HG03066 (cell line): ENCODE results near the gene WDR91.

Experiments used
- ATAC-seq: cut with Tn5 transposase; IDR thresholded peaks from one replicate; pipeline ENCODE4 v1.9.1; 2021; ENCODE audit warnings: low read depth; ENCODE audit not compliant: unreplicated experiment

Gene WDR91

DNA sequence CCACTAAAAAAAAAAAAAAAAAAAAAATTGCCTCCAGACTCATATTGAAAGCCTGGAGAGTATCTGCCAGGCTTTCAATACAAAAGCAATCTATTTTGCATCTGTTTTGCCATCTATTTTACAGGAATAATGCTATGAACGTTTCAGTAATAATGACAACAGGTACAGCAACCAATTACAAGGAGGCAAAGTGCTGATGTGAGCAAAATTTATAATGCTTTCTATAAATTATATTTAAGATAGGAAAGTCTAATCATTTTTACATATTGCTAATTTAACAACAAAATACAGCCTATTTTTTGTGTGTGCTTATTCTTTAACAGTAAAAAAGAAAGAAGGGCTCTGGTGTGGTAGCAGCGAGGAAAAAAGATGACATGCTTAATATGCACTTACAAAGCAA is 10.0 kb downstream of the WDR91 start:
- ATAC-seq, result no peak

DNA sequence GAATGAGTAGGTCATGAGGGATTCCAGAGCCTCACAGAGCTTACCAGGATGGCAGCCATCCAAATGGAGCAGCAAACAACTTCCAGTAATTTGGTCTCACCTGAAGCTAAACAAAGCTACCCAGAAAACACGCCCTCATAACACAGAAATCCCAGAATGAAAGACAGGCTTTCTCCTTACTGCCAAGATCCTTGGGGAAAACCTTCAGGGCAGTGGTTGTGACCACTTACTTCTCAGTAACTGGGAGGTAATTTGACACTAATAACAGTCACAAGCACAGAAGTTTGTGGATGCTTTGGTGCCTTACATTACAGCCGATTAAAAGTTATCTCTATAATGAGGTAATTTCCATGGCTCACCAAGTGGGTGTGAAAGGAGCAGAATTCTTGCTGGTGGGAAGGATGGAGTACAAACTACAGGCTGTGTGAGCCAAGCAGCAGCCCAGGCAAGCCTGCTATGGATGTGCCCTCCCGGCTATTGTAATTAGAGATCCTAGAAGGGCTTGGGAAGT is 10.4 kb downstream of the WDR91 start:
- ATAC-seq, result no peak

DNA sequence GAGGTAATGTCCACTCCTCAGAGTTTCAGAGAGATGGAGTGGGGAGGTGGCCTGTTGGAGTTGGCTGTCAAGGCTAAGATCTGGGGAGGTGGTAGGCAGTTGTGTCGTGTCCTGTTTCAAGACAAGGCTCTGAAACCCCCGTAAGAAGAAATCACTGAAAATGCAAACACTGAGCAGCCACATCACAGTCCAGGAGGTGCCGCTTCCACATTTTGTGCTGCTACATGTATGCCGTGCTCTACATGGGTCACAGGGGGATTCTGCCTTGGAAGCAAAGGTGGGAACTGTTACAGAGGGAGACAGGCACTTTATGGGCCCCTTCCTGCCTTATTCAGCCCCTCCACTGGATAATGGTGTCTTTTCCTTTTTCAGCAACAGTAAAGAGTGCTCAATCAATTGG is 11.9 kb downstream of the WDR91 start:
- no peak for ATAC-seq

DNA sequence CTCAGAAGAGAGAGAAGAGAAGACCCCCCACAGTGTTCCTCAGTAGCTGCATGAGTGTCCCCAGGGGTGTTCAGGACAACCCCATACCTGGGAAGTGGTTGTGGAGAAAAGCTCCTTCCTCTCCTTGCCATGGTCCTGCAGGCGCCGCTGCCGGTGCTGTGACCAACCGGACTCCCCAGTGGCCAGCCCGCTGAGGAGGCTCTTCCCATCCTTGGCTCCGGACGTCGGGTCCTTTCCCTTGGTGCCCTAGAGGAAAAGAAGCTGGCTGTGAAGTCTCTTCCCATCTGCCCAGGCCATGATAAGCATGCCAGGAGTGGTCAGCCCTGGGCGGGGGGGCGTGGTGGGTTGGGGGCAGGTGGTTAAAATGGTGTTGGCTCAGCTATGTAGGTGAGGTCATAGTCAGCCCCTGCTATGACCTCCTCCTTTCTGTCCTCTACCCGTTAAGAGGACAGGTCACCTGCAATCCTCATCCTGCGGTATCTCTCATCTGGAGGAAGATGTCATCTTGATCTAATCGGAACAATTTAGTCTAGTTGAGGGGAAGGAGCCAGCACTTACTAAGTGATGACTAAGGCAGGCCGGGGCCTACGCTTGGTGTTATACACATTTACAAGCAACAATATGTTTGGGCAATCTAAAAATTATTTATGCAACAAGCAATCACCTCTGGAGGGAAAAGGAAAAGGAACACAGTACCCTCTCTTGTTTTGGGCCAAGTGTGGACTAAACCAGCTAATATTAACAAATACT is 13.2 kb downstream of the WDR91 start:
- no peak for ATAC-seq

DNA sequence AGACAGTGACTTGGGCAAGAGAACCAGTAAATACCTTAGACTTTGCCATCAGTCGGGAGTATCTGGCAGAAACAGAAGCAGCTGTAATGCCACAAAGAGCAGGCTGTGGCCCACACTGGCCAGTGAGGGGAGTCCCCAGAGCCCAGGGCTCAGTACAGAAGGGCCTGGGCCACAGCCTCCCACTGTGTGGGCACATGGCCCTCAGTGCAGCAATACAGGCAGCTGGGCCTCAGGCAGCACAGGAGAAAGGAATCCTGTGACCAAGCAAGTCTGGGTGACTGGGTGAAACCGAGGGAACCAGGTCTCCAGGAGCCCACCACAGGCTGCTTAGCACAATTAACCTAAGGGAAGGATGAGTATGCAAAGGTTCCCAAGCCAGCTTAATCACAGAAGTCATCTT is 14.0 kb downstream of the WDR91 start:
- ATAC-seq, result no peak

DNA sequence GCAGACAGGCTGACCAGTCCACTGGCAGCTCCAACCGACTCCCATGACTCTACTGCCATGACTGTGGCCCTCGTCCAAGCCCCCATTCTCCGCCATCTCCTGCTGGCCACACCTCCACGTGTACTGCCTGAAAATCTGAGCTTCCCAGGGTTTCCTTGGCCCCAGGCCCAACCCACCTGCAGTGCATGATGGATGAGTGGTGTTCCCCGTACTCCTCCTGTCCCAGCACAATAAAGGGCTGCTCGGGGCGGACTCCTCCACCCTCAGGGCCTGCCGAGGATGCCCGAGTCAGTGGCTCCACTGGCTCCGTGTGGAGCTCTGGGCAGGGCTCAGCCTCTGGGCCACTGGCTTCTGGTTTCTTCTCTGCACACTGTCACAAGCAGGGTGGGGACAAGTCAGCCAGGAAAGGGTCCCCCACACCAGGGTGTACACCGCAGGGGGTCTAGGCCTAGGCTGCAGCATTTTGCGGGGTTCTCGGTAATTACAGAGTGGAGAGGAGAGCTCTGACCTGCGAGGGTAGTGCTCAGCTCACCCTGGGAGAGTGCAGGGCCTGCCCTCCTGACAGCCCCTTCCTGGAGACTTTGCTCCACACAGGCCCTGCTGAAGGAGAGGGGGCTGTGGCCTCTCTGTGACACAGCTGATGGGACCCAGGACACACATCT is 15.2 kb downstream of the WDR91 start:
- ATAC-seq, result no peak

DNA sequence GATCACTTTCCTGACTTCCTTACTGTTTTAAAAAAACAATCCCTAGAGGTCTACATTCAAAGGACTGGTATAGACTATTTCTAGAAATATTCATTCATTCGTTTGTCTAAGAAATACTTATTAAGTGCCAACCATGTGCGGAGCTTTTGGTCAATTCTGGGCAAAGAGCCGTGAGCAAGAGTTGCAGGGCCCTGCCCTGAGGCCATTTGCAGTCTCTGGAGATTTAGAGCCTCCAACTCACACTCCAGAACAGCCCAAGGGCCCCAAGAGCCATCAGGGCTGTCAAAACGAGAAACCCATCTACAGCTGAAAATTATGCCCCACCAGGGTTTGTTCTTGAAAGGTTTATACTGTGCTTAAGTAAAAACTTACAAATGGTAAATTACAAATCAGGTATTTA is 16.2 kb downstream of the WDR91 start:
- no peak for ATAC-seq

DNA sequence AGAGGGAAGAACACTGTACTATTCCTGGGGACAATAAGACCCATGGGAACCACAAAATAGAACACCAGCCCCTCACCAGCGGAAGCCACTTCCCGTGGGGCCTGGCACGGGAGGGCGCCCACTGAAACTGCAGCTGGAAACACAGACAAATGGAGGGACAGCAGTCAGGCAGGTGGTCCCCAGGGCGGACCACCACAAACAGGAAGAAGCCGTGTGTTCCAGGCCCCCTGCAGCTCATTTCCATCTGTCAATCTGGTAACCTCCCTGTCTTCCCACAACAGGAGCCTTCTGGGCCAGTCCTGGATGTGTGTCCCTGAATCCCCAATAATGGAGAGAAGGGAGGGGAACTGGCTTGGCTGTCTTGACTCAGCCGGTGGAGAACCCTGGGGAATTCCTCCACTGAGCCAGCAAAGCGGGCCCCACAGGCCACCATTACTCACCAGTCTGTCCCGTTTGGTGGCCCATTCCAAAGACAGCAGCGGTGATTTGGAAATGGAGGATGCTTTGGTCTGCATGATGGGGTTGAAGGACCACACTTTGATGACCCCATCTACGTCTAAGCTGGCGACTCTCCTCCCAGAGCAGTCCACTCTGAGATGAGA is 16.7 kb downstream of the WDR91 start:
- no peak for ATAC-seq

DNA sequence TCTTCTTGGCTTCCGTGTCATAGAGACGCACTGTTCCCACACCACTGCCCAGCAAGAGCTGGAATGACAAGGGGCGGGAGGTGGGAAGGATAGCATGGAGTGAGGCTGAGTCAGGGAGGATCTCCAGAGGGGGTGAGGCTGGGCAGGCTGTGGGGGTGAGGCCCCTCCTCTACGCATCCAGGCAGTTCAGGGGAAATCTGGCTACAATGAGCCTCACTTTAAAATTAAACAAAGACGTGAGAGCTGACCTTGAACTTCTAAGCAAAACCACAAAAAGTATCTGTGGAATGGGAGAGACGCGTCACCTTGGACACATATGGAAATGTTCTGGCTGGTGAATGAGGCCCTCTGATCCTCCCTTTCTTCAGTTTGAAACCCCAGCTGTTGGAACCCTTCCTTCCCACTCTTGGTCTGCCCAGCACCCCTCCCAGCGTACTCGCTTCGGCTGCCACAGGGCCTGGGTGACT is 17.7 kb downstream of the WDR91 start:
- ATAC-seq, result no peak

DNA sequence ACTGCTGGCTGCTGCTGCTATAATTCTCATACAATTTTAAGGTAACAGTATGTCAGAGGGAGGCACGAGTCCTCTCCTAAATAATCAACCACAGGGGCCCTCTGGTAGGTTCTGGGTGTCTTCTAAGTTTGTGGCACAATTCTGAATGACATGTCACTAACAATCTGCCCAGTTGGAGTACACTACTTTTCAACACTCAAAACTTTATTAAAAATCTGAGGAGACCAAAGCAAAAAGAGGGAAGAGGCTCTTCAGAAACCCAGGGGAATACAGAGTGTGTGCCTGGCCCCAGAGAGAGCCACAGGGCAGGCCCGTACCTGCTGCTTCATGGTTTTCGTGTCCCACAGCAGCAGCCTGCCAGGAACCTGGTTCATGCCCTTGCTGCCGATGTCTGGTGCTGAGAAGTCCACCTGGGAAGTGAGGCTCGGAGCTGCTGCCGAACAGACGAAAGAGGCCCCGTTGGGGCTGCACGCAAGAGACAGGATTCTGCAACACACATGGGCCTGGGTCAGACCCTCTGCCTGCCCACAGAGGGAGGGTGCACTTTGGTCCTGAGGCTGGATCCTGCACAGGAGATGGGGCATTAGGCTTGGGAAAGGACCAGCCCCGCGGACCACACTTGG is 18.3 kb downstream of the WDR91 start:
- ATAC-seq, result no peak

DNA sequence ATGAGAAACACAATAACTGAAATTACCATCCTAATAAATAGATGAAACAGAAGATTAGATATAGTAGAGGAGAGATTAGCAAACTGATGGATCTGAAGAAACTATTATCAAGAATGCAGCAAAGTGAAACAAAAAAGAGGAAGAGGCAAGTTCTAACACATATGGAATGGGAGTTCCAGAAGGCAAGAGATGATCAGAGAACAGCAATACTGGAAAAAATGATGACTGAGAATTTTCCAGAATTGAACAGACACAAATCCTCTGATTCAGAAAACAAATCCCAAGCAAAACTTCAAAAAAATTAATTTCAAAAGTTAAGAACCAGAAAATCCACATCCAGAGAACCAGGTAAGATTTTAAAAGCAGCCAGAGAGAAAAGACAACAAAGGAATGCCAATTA is 20.6 kb downstream of the WDR91 start:
- no peak for ATAC-seq

DNA sequence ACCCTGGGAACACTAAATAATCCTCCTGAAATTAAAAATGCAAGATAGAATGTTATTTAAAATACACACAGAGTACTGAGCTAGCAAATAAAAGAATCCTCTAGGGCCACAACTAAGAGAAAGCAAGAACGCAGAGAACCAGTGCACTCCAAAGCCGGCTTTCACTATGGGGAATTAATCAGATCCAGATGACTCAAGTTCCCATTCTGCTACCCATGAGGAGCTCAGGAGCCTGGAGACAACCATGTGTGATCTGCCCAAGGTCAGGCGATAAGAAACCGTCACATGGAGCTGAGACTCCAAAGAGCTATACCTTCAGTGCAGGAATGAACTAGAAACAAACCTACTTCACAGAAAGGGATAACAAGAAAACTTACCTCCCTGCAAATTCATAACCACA is 21.4 kb downstream of the WDR91 start:
- no peak for ATAC-seq

DNA sequence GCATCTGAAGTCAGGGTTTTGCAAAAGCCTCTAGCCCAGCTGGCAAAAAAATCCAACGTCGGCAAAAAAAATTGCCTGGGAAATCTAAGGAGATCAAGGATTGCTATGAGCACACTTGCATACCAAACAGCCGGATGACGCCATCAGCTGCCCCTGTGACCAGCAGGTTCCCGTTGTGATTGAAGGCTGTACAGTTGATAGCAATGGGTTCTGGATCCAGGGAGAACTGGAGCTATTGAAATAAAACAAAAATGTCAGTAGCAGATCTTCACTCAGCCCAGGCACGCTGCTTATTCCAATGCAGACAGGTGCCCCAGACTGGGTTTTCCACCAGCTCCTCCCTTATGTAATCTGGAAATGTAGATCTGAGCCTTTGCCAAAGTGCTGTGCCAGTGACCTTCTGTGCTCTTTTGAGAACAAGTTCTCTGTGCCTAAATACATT is 22.1 kb downstream of the WDR91 start:
- no peak for ATAC-seq

DNA sequence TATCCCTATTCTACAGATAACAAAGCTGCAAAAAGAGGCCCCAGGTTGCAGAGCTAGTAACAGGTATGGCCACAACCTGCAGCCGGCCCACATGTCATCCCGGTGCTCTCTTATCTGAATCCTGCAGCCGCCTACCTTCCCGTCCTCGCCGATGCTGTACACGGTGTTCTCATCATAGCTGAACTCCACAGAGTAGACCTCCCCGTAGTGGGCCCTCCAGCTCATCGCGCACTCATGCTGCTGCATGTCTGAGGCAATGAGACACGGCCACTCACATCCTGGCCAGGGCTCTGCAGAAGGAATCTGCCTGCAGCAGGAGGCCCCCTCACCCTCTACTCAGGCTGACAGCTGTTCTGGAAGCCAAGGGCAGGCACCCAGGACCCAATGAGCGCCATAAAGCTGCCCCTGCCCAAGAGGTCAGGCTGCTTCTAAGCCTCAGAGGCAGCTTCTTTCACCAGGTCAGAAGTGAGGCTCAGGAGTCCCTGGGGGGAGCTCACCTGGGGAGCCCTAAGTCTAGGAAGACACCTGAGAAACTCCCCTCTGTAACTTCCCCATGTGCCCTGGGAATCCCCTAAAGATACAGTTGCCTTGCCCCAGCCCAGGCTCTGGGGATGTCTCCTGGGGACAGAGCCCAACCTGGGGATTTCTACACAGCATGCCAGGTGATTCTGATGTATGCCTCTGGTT is 22.9 kb downstream of the WDR91 start:
- ATAC-seq, result no peak

DNA sequence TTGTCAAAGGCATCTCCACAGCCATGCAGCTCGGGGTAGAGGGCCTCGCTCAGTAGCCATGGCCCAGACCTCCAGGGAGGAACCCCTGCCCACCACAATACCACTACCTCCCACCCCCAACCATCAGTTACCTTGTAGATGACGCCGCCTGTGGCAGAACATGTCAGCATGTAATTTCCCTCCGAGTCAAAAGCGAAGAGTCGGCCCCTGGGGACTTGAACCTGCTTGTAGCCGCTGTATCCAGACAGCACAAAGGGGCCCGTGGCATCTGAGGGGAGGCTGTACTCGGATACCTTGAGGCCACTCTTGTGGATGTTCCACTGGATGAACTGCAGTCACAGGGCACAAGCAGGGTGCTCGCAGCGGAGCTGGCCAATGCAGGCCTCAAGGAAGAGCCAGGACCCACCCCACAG is 24.5 kb downstream of the WDR91 start:
- no peak for ATAC-seq

DNA sequence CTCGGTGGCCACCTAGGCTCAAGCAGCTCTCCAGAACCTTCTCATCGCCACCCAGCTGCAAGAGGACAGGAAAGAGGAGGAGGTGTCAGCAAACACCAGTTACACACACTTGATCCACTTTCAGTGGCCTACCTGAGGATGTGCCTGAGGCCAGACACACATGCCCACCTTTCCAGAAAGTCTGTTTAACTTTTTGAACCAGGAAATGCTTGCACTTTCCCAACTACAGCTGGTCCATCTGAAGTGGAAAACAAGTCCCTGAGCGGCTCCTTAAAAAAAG is 25.1 kb downstream of the WDR91 start:
- no peak for ATAC-seq

DNA sequence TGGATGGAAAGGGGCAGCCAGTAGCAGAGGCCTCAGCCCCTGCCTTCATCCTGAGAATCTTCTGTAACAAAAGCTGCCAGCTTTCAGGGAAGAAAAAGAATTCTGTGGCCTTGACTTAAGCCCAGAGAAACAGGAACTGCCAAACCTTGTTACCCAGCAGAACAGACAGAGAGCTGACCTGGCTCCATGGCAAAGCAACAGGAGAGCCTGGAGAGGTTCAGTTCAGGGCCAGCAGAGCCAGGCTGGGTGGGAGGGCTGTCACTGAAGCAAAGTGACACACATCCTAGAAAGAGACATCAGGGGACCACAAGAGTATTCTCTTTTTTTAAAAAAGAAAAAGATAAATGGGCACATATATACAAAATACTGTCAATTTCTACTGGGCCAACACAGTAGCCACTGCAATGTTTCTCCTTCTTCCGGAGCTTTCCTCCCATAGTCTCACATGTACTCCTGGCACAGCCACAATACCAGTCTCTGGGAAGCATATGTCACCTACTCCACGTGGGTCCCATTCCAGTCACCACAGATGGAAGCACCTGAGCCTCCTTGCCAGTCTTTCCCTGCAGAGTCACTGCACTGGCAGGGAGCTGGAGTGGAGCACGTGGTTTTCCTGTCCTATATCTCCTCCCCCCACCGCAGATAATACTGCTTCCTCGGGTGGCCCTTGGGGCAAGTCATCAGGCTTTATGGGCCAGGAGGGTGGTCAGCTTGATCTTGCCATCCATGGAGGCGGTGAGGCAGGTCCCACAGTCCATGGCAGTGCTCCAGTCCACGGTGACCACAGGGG is 25.7 kb downstream of the WDR91 start:
- ATAC-seq, result no peak

DNA sequence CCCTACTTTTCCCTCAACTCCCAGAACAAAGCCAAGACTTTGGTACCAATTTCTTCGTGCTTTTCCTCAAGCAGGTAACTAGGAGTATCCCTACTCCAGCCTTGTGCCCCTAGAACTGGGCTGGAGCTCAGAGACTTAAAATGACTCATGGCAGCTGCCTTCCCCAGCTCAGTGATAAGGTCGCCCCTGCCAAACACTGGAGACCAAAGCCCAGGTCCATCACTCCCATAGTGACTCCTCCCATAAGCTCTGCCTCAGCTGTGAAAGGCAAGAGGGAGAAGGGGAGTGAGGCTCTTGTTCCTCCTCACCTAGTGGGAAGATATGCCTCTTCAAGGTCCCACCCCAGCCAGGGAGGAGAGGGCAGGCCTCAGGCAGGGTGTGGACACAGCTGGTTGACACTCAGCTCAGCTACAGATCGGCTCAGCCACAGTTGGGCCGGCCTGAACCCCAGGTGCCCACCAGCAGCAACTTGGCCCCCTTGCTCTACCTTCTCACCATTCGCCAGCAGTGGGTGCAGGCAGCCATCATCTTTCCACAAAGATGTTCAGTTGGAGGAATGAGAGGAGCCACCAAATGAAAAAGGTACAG is 27.0 kb downstream of the WDR91 start:
- ATAC-seq, result no peak

DNA sequence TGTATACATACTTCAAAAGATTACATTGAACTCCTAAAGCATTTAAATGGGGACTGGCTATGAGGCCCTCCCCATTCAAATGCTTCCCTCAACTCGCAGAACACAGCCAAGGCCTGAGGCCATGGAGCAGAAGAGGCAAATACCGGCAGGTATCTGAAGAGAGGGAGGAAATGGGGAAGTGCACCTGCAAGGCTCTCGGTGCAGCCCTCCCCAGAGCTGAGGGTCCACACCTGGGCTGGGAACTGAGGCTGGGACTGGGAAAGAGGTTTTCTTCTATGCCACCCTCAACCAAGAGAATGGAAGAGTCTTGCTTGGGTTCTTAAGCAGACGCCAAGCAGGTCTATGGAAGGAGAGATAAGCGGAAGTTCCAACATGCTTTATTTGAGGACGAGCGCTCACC is 27.8 kb downstream of the WDR91 start:
- ATAC-seq, result no peak
